WTC11 (cell line): ENCODE data around the gene INF2. TPM values are rescaled to one million over a fixed set of nuclear protein-coding genes. Genes with fewer than 3 reads are reported as not detected.

Source experiments
- ATAC-seq: fragments of 200-7000 bp; cut with Tn5 transposase; 2 replicates; pipeline ENCODE4 v1.10.0; 2021; ENCODE audit warnings: mild to moderate bottlenecking, moderate library complexity
- CTCF ChIA-PET: fragments of 300-600 bp; sonication (Branson Sonifier 250); formaldehyde crosslinking; loops from one replicate; lab custom pipeline; 2021; ENCODE audit warnings: antibody characterized with exemption; lab: Charles Lee
- POLR2A ChIA-PET: fragments of 350-600 bp; sonication (Branson Sonifier 250); formaldehyde crosslinking; loops from one replicate; lab custom pipeline; 2021; ENCODE audit warnings: antibody characterized with exemption; lab: Charles Lee
- DNase-seq: peaks from one replicate; pipeline ENCODE4 v3.0.0; 2021; ENCODE audit warnings: low spot score
- H3K27ac Mint-ChIP-seq: 2 replicates; pipeline ENCODE4 v1.8.0; 2021; ENCODE audit warnings: mixed read lengths
- H3K27me3 Mint-ChIP-seq: 2 replicates; pipeline ENCODE4 v1.8.0; 2021; ENCODE audit warnings: low read depth, mild to moderate bottlenecking, moderate library complexity, mixed read lengths
- H3K36me3 Mint-ChIP-seq: 2 replicates; pipeline ENCODE4 v1.8.0; 2021; ENCODE audit warnings: mixed read lengths
- H3K4me1 Mint-ChIP-seq: 2 replicates; pipeline ENCODE4 v1.8.0; 2022; ENCODE audit warnings: mixed read lengths
- H3K4me3 Mint-ChIP-seq: 2 replicates; pipeline ENCODE4 v1.8.0; 2021; ENCODE audit warnings: mild to moderate bottlenecking, moderate library complexity, mixed read lengths
- H3K9me3 Mint-ChIP-seq: 2 replicates; pipeline ENCODE4 v1.8.0; 2021; ENCODE audit warnings: mixed read lengths
- ATF2 ChIP-seq: sonication (generic); formaldehyde crosslinking; IDR thresholded peaks from 2 replicates; pipeline ENCODE4 v1.8.1; 2022; ENCODE audit warnings: low read depth, missing genetic modification reagents, borderline replicate concordance
- CTCF ChIP-seq: fragments of 200-600 bp; IDR thresholded peaks from 2 replicates; pipeline ENCODE4 v1.8.0; 2022; ENCODE audit warnings: antibody characterized with exemption
- E2F1 ChIP-seq: sonication (generic); formaldehyde crosslinking; IDR thresholded peaks from 2 replicates; pipeline ENCODE4 v1.8.0; 2022; ENCODE audit warnings: mild to moderate bottlenecking, missing genetic modification reagents
- E2F4 ChIP-seq: sonication (generic); formaldehyde crosslinking; IDR thresholded peaks from 2 replicates; pipeline ENCODE4 v1.8.1; 2022; ENCODE audit warnings: low read depth, mild to moderate bottlenecking, moderate library complexity, missing genetic modification reagents, borderline replicate concordance
- ETV6 ChIP-seq: sonication (generic); formaldehyde crosslinking; IDR thresholded peaks from 2 replicates; pipeline ENCODE4 v1.8.1; 2022; ENCODE audit warnings: mild to moderate bottlenecking, missing genetic modification reagents
- FOXP1 ChIP-seq: sonication (generic); formaldehyde crosslinking; IDR thresholded peaks from 2 replicates; pipeline ENCODE4 v1.8.0; 2022; ENCODE audit warnings: missing genetic modification reagents, mild to moderate bottlenecking, moderate library complexity, borderline replicate concordance
- FOXP4 ChIP-seq: sonication (generic); formaldehyde crosslinking; IDR thresholded peaks from 2 replicates; pipeline ENCODE4 v1.8.0; 2022; ENCODE audit warnings: mild to moderate bottlenecking, missing genetic modification reagents
- GABPB1 ChIP-seq: sonication (generic); formaldehyde crosslinking; IDR thresholded peaks from 2 replicates; pipeline ENCODE4 v1.8.1; 2023; ENCODE audit warnings: mild to moderate bottlenecking, missing genetic modification reagents
- IRF1 ChIP-seq: sonication (generic); formaldehyde crosslinking; IDR thresholded peaks from 2 replicates; pipeline ENCODE4 v1.8.0; 2023; ENCODE audit warnings: missing genetic modification reagents
- MLX ChIP-seq: sonication (generic); formaldehyde crosslinking; IDR thresholded peaks from 2 replicates; pipeline ENCODE4 v1.8.1; 2023; ENCODE audit warnings: mild to moderate bottlenecking, missing genetic modification reagents, moderate library complexity
- NFYB ChIP-seq: sonication (generic); formaldehyde crosslinking; conservative IDR thresholded peaks from 2 replicates; pipeline ENCODE4 v1.8.0; 2022; ENCODE audit warnings: low read depth, missing genetic modification reagents
- NR1H2 ChIP-seq: sonication (generic); formaldehyde crosslinking; IDR thresholded peaks from 2 replicates; pipeline ENCODE4 v1.9.0; 2021; ENCODE audit warnings: mild to moderate bottlenecking, moderate library complexity, missing genetic modification reagents
- OVOL2 ChIP-seq: fragments of 250-450 bp; sonication (Bioruptor Pico); IDR thresholded peaks from 2 replicates; pipeline ENCODE4 v1.9.0; 2021; ENCODE audit warnings: mild to moderate bottlenecking, borderline replicate concordance
- RELA ChIP-seq: sonication (generic); formaldehyde crosslinking; IDR thresholded peaks from 2 replicates; pipeline ENCODE4 v1.8.1; 2022; ENCODE audit warnings: missing genetic modification reagents, mild to moderate bottlenecking, borderline replicate concordance
- USF2 ChIP-seq: sonication (generic); formaldehyde crosslinking; IDR thresholded peaks from 2 replicates; pipeline ENCODE4 v1.8.1; 2023; ENCODE audit warnings: mild to moderate bottlenecking, missing genetic modification reagents, moderate library complexity
- ZBTB21 ChIP-seq: sonication (generic); formaldehyde crosslinking; IDR thresholded peaks from 2 replicates; pipeline ENCODE4 v1.8.1; 2023; ENCODE audit warnings: mild to moderate bottlenecking, missing genetic modification reagents, borderline replicate concordance
- ZMAT4 ChIP-seq: fragments of 250-450 bp; sonication (Bioruptor Pico); IDR thresholded peaks from 2 replicates; pipeline ENCODE4 v1.9.0; 2021; ENCODE audit warnings: mild to moderate bottlenecking
- ZNF121 ChIP-seq: sonication (generic); formaldehyde crosslinking; IDR thresholded peaks from 2 replicates; pipeline ENCODE4 v1.8.0; 2023; ENCODE audit warnings: missing genetic modification reagents
- ZNF281 ChIP-seq: sonication (generic); formaldehyde crosslinking; IDR thresholded peaks from 2 replicates; pipeline ENCODE4 v1.8.0; 2023; ENCODE audit warnings: mild to moderate bottlenecking, missing genetic modification reagents
- ZNF512 ChIP-seq: sonication (generic); formaldehyde crosslinking; IDR thresholded peaks from 2 replicates; pipeline ENCODE4 v1.8.1; 2022; ENCODE audit warnings: missing genetic modification reagents, borderline replicate concordance
- total RNA-seq: library from RNA; stranded (reverse); gene quantifications from 3 replicates; pipeline ENCODE4 v1.2.3, GENCODE V29; 2021

Gene INF2
- total RNA-seq, 1 experiment from 2014 or later: 82.4 TPM

- Mint-ChIP-seq H3K27ac (no peak overlapping the region), H3K4me3 (no peak overlapping the region), H3K4me1 (no peaks in the 10 kb centered on the region), H3K27me3 (no peaks in the 10 kb centered on the region), H3K9me3 (no peaks in the 10 kb centered on the region), H3K36me3 (peaks cover 4% of the 10 kb centered on the region)
- ATAC-seq (peak; percentile 20; the same call in 1 of the 2 replicates), DNase-seq (no peak)
- POLR2A ChIA-PET: no interaction called here
- TF ChIP-seq ETV6 (CRISPR knock-in tag) (no peak), GABPB1 (CRISPR knock-in tag) (no peak), ATF2 (CRISPR knock-in tag) (no peak), CTCF (no peak), OVOL2 (no peak), FOXP4 (no peak), E2F4 (CRISPR knock-in tag) (no peak), ZMAT4 (CRISPR knock-in tag) (no peak), NFYB (CRISPR knock-in tag) (no peak), NR1H2 (CRISPR knock-in tag) (no peak), ZNF281 (no peak), ZBTB21 (CRISPR knock-in tag) (no peak), IRF1 (no peak)
- CTCF ChIA-PET: no interaction called here
These were observed 26.0 kb downstream of the INF2 start for GRCh38 chr14:104715416-104715815.

- ChIA-PET POLR2A (no interaction called here), CTCF (interaction anchor here (0.7 kb wide), 1 partner anchor 9 kb away, joined by 3 read pairs; no protein-coding TSS in a partner anchor)
- Mint-ChIP-seq H3K4me1 (no peaks in the 10 kb centered on the region), H3K36me3 (peaks cover 2% of the 10 kb centered on the region; the same call in 1 of the 2 replicates), H3K9me3 (no peaks in the 10 kb centered on the region), H3K4me3 (no peak overlapping the region), H3K27ac (no peak overlapping the region), H3K27me3 (no peaks in the 10 kb centered on the region)
- no peak for ATAC-seq
- DNase-seq: no peak
- TF ChIP-seq USF2 (CRISPR knock-in tag) (no peak), E2F1 (CRISPR knock-in tag) (no peak), RELA (no peak), FOXP1 (CRISPR knock-in tag) (no peak), ZNF512 (CRISPR knock-in tag) (no peak), MLX (no peak), ZNF121 (CRISPR knock-in tag) (no peak)
These were observed 26.5 kb downstream of the INF2 start for GRCh38 chr14:104715871-104716270.
